NCI-H510A (cell line): ENCODE data around the gene ONECUT1.

Source experiments
- DNase-seq: peaks from one replicate; lab custom pipeline; 2025; lab: John Stamatoyannopoulos, UW

The ONECUT1 gene

DNA sequence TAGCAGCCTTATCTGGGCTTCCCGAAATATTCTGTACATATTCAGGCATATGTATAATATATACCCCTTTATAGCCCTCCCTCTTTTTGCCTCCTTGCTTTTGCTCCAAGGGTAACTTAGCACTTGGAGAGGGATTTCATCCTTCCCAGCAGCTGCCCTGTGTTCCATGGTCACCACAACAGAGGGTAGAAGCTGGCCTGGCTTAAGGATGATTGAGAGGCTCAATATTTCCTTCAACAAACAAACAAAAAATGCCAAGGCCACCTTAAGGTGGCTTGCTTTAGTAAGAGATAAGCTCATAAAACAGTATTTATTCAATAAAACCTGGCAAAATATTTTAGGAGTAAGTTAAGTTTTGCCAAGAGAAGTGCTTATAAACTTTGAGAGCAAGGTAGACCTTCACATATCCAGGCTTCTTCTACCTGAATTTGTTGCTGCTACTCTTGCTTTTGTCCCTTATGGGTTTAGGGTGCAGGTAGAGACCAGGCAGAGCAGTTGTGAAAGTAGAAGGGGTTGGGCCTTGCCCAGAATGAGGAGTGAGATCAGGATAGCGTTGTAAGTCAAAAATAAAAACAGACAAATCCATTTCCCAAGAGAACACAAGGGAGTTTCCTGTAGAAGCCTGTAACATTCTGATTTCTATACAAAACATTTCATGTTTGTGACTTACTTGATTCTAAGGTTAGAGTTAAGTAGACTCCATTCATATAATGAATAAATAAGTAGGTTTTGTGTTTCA, 58.2 kb downstream of the ONECUT1 start:
- DNase-seq, result no peak

GRCh38 chr15:52731004-52731403, 59.1 kb downstream of the ONECUT1 start:
- no peak for DNase-seq

DNA sequence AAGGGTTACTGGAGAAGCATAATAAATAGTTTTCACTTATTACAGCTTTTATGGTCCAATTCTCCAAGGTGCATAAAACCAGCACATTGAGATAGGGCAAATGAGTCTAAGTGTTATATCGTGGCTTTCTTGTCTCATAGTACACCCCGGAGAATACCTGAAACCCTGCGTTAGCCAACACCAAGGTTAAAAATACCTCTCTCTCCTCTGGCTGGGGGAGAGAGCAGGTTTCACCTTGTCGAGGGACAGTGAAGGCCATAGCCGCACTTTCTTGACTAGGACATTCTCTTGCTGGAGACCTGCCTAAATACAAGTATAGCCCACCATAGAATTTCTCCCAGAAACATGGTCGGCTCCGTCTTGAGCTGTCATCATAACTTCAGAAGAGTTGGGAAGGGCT, 59.5 kb downstream of the ONECUT1 start:
- DNase-seq, result no peak

- no peak for DNase-seq
Observed at GRCh38 chr15:52730173-52730572, 60.0 kb downstream of the ONECUT1 start.

DNA sequence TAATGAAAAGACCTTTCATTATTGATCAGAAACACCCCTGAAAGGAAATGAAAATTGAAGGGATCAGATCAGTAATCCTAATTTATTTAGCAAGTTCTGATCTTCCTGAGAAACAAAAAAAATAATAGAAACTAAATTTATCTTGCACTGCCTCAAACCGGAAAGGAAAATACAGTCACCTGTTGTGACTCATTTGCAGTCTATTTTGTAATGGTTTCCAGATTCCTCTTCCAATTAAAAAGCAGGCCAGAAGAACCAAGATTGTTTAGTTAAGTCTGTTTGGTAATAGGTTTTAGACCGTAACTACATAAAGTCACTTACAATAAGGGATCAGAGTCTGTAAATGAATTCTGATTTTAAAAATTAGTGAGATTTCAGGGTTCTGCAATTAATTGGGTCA, 61.2 kb downstream of the ONECUT1 start:
- no peak for DNase-seq

- no peak for DNase-seq
Observed at GRCh38 chr15:52727815-52728214, 62.3 kb downstream of the ONECUT1 start.

DNA sequence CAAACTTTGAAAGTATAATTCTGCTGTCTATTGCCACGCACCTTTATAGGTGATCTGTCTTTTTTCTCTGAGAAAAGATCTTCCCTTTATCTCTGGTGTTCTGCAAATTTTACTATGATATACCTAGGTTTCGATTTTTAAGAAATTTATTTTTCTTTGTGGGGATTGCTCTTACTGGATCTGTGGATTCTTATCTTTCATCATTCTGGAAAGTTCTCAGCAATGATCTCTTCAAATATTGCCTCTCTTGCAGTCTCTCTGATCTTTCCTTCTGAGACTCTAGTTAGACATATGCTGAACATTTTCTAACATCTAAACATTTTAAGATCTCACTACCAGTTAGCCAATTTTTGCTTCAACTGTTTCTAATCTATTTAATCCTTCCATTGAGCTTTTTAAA, 63.9 kb downstream of the ONECUT1 start:
- DNase-seq, result no peak

DNA sequence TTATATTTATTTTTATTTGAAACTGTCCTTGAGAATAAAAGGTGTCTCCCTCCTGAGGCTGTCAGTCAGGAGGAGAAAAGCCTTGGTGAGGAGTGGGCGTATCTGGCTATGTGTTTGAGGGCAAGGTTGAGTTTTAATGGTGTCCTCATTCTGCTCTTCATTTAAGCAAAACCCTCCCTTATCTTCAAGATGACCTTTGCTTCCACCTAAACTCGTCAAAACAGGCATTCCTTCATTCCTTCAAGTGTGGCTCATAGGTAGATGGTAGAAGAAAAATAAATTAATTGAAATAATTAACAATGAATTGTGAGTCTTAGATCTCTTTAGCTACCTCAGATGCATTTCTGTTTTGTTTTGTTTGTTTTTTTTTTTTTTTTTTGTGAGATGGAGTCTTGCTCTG, 71.6 kb downstream of the ONECUT1 start:
- DNase-seq, result no peak

GRCh38 chr15:52717924-52718323, 72.2 kb downstream of the ONECUT1 start:
- DNase-seq, result no peak

- DNase-seq, result no peak
Observed at GRCh38 chr15:52717481-52717880, 72.7 kb downstream of the ONECUT1 start.

GRCh38 chr15:52716536-52716935, 73.6 kb downstream of the ONECUT1 start:
- DNase-seq, result no peak

DNA sequence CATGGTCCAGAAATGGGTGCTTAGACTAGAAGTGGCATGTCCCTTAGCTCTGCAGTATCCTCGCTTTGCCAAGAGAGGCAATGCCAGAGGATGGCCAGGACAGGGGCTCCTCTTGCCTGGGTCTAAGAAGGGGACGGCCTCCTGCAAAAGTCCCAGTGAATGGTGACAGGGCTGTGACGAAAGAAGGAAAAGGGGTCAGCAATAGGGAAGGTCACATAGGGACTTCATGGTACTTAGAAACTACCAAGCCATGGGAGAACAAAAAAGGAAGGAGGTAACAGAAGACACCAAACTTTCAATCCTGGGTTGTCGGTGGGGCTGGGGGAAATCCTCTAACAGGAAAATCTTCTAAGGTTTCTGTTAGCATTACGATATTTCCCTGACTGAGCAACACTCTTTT, 74.7 kb downstream of the ONECUT1 start:
- no peak for DNase-seq

DNA sequence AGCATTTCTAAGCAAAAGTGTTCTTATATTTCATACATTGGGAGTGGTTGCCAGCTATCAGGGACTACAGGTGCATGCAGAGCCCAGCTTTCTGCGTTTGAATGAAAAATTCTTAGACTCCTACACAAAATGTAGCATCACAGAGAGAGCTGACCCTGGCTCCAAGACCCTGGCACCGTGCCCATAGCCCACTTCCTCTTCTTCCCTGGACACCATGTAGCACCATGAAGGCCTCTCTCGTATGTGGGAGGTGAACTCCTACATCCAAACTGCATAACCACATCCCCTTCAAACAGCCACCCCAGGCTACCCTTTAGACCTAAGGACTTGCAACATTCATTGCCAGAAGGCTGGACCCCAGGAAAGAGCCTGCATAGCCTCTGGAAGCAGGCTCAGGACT, 75.2 kb downstream of the ONECUT1 start:
- no peak for DNase-seq

DNA sequence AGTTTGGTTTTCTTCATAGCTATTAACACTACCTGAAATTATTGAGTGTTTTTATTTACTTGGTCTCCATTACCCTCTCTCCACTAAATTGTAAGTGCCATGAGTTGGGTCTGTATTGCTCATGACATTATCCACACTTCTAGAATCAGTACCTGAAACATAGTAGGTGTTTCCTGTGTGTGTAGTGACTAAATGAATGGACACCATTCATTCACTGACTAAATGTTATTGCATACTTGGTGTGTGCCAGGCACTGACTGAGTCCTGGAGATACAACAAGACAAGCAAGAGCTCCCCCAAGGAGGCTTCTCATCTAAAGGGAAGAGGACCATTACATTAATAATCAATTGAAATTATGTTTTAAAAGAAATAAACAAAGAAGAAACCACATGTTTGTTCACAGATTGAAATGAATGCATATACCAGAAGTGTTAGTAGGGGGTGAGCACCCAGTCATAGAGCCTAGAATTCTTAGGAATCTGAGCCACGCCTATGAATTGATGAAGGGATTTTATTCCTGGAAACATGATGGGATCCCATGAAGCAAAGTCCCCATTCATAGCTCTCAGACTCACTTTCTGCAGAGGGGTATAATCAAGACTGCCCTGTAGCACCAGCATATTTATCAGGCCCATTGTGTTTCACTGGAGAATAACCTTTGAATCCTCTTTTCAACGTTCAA, 79.3 kb downstream of the ONECUT1 start:
- no peak for DNase-seq

DNA sequence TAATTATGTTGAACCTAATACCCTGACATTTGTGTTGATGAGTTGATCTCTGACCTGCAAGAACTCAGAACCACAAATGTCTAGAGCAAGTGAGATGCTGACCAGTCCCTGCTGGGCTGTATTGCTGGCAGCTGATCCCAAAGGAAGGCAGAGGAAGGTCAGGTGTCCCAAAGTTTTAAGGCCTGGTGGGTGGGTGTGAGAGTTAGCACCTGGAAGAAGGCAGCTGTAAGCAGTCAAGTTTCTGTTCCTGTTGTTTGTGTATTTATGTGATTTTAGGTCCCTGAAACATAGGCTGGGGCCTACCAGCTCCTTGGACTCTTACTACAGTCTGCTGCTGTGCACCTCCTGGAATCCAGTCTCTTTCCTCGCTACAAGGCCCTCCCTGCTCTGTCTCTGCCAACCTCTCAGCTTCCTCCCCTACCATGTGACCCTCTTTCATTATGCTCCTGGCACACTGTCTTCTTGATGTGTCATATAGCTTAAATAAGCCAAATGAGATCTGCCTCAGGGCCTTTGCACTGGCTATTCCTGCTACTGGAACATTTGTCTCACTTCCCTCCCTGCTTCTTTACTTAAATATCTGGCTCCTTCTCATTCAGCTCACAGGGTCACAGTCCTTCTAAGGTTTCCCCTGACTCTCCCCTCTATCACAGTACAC, 80.0 kb downstream of the ONECUT1 start:
- DNase-seq, result no peak

- no peak for DNase-seq
Observed at GRCh38 chr15:52709187-52709981, 80.8 kb downstream of the ONECUT1 start.
